Activated naive CD8-positive, alpha-beta T cell (primary cell): Measurements from ENCODE around the gene COPZ1.

ENCODE experiments used
- H3K27ac Mint-ChIP-seq: one replicate; pipeline ENCODE4 v1.8.0; 2021; ENCODE audit warnings: mixed read lengths
- H3K27me3 Mint-ChIP-seq: one replicate; pipeline ENCODE4 v1.8.0; 2021; ENCODE audit warnings: mixed read lengths
- H3K36me3 Mint-ChIP-seq: one replicate; pipeline ENCODE4 v1.8.0; 2021; ENCODE audit warnings: mixed read lengths
- H3K4me1 Mint-ChIP-seq: one replicate; pipeline ENCODE4 v1.8.0; 2021; ENCODE audit warnings: low read depth, mixed read lengths
- H3K4me3 Mint-ChIP-seq: one replicate; pipeline ENCODE4 v1.8.0; 2021; ENCODE audit warnings: mild to moderate bottlenecking, mixed read lengths
- H3K9me3 Mint-ChIP-seq: one replicate; pipeline ENCODE4 v1.8.0; 2021; ENCODE audit warnings: low read depth, mixed read lengths

Gene COPZ1

GRCh38 chr12:54384591-54385041 lies 59.7 kb downstream of the COPZ1 start, which contains the start of gene ZNF385A:
Gene ZNF385A (minus strand): TSS chr12:54384733. CDS start chr12:54384514, 219 bp downstream.
- Mint-ChIP-seq H3K4me1 (peaks cover 8% of the 10 kb centered on the region), H3K4me3 (no peak within 1 kb of the TSS)

GRCh38 chr12:54385251-54385914 lies 60.5 kb downstream of the COPZ1 start:
- no peak overlapping the region for H3K27ac Mint-ChIP-seq
- no peaks in the 10 kb centered on the region for H3K27me3 Mint-ChIP-seq
- no peak overlapping the region for H3K4me3 Mint-ChIP-seq
- no peaks in the 10 kb centered on the region for H3K36me3 Mint-ChIP-seq
- peaks cover 13% of the 10 kb centered on the region for H3K4me1 Mint-ChIP-seq
- H3K9me3 Mint-ChIP-seq = no peaks in the 10 kb centered on the region

More at GRCh38 chr12:54384591-54385041, 59.7 kb downstream of the COPZ1 start, which contains the start of gene ZNF385A:
- Mint-ChIP-seq H3K36me3 (no peaks in the 10 kb centered on the region), H3K27ac (no peak within 1 kb of the TSS), H3K9me3 (no peaks in the 10 kb centered on the region), H3K27me3 (no peaks in the 10 kb centered on the region)

- Mint-ChIP-seq H3K4me3 (no peak overlapping the region), H3K36me3 (no peaks in the 10 kb centered on the region), H3K9me3 (no peaks in the 10 kb centered on the region), H3K27ac (no peak overlapping the region), H3K4me1 (peaks cover 15% of the 10 kb centered on the region), H3K27me3 (no peaks in the 10 kb centered on the region)
Observed at GRCh38 chr12:54386403-54387113, 61.6 kb downstream of the COPZ1 start.

- Mint-ChIP-seq H3K4me1 (peaks cover 19% of the 10 kb centered on the region), H3K36me3 (no peaks in the 10 kb centered on the region), H3K9me3 (no peaks in the 10 kb centered on the region), H3K4me3 (no peak overlapping the region), H3K27me3 (no peaks in the 10 kb centered on the region), H3K27ac (no peak overlapping the region)
Observed at GRCh38 chr12:54387114-54387467, 62.2 kb downstream of the COPZ1 start.

- H3K4me1 Mint-ChIP-seq = peaks cover 23% of the 10 kb centered on the region
- no peaks in the 10 kb centered on the region for H3K36me3 Mint-ChIP-seq
- H3K27me3 Mint-ChIP-seq = no peaks in the 10 kb centered on the region
- H3K4me3 Mint-ChIP-seq = no peak overlapping the region
- H3K9me3 Mint-ChIP-seq = no peaks in the 10 kb centered on the region
- no peak overlapping the region for H3K27ac Mint-ChIP-seq
Observed at GRCh38 chr12:54388237-54389133, 63.6 kb downstream of the COPZ1 start.

- no peak overlapping the region for H3K27ac Mint-ChIP-seq
- H3K9me3 Mint-ChIP-seq = no peaks in the 10 kb centered on the region
- H3K36me3 Mint-ChIP-seq = peaks cover 3% of the 10 kb centered on the region
- peaks cover 30% of the 10 kb centered on the region for H3K4me1 Mint-ChIP-seq
- no peak overlapping the region for H3K4me3 Mint-ChIP-seq
- H3K27me3 Mint-ChIP-seq = no peaks in the 10 kb centered on the region
Observed at GRCh38 chr12:54389134-54389508, 64.2 kb downstream of the COPZ1 start.

GRCh38 chr12:54389607-54390175 lies 64.8 kb downstream of the COPZ1 start:
- Mint-ChIP-seq H3K4me3 (peak overlapping the region; percentile 75), H3K4me1 (peaks cover 35% of the 10 kb centered on the region), H3K27me3 (no peaks in the 10 kb centered on the region), H3K27ac (peak overlapping the region; percentile 23), H3K36me3 (peaks cover 4% of the 10 kb centered on the region), H3K9me3 (no peaks in the 10 kb centered on the region)

GRCh38 chr12:54390176-54390667 lies 65.3 kb downstream of the COPZ1 start:
- peak overlapping the region; percentile 23 for H3K27ac Mint-ChIP-seq
- H3K4me3 Mint-ChIP-seq = peak overlapping the region; percentile 75
- no peaks in the 10 kb centered on the region for H3K27me3 Mint-ChIP-seq
- H3K36me3 Mint-ChIP-seq = peaks cover 4% of the 10 kb centered on the region
- no peaks in the 10 kb centered on the region for H3K9me3 Mint-ChIP-seq
- peaks cover 35% of the 10 kb centered on the region for H3K4me1 Mint-ChIP-seq

GRCh38 chr12:54390668-54391551 lies 66.0 kb downstream of the COPZ1 start:
- Mint-ChIP-seq H3K36me3 (peaks cover 4% of the 10 kb centered on the region), H3K4me1 (peaks cover 35% of the 10 kb centered on the region), H3K27me3 (no peaks in the 10 kb centered on the region), H3K9me3 (no peaks in the 10 kb centered on the region), H3K27ac (no peak overlapping the region), H3K4me3 (peak overlapping the region; percentile 70)

- no peaks in the 10 kb centered on the region for H3K27me3 Mint-ChIP-seq
- peak overlapping the region; percentile 82 for H3K4me3 Mint-ChIP-seq
Observed at GRCh38 chr12:54392485-54393206, 67.7 kb downstream of the COPZ1 start.

GRCh38 chr12:54393207-54393609 lies 68.3 kb downstream of the COPZ1 start:
- no peaks in the 10 kb centered on the region for H3K27me3 Mint-ChIP-seq
- no peaks in the 10 kb centered on the region for H3K9me3 Mint-ChIP-seq
- no peak overlapping the region for H3K27ac Mint-ChIP-seq
- peaks cover 32% of the 10 kb centered on the region for H3K4me1 Mint-ChIP-seq
- H3K4me3 Mint-ChIP-seq = no peak overlapping the region
- H3K36me3 Mint-ChIP-seq = peaks cover 9% of the 10 kb centered on the region

More at GRCh38 chr12:54392485-54393206, 67.7 kb downstream of the COPZ1 start:
- Mint-ChIP-seq H3K4me1 (peaks cover 32% of the 10 kb centered on the region), H3K27ac (no peak overlapping the region), H3K9me3 (no peaks in the 10 kb centered on the region), H3K36me3 (peaks cover 7% of the 10 kb centered on the region)

GRCh38 chr12:54393743-54394142 lies 68.8 kb downstream of the COPZ1 start:
- Mint-ChIP-seq H3K4me3 (no peak overlapping the region), H3K36me3 (peaks cover 10% of the 10 kb centered on the region), H3K4me1 (peaks cover 30% of the 10 kb centered on the region), H3K9me3 (no peaks in the 10 kb centered on the region), H3K27ac (peak overlapping the region; percentile 34), H3K27me3 (no peaks in the 10 kb centered on the region)

GRCh38 chr12:54394281-54394719 lies 69.4 kb downstream of the COPZ1 start:
- Mint-ChIP-seq H3K36me3 (peaks cover 12% of the 10 kb centered on the region), H3K9me3 (no peaks in the 10 kb centered on the region), H3K27me3 (no peaks in the 10 kb centered on the region), H3K4me3 (no peak overlapping the region), H3K4me1 (peaks cover 30% of the 10 kb centered on the region), H3K27ac (peak overlapping the region; percentile 34)
